Measurements from ENCODE around the gene PCSK6.

PCSK6 gene

GRCh38 chr15:101489599-101490407 is at the start of gene PCSK6:
PCSK6 (minus strand) TSS chr15:101489707; CDS start chr15:101489670, 37 bp downstream.
- DNase-seq (ENCODE audit: low spot score), result peak; percentile 43

GRCh38 chr15:101538996-101539395 is 49.5 kb upstream of the PCSK6 start:
- no peak for DNase-seq (ENCODE audit: low spot score)

- DNase-seq (ENCODE audit: low spot score), result no peak
These were observed 48.7 kb upstream of the PCSK6 start for GRCh38 chr15:101538177-101538576.

- no peak for DNase-seq (ENCODE audit: low spot score)
These were observed 48.1 kb upstream of the PCSK6 start for GRCh38 chr15:101537483-101538080.

- DNase-seq (ENCODE audit: low spot score), result no peak
These were observed 47.4 kb upstream of the PCSK6 start for GRCh38 chr15:101536875-101537405.

GRCh38 chr15:101536166-101536874 is 46.8 kb upstream of the PCSK6 start:
- DNase-seq (ENCODE audit: low spot score), result no peak

GRCh38 chr15:101535170-101535902 is 45.8 kb upstream of the PCSK6 start:
- DNase-seq (ENCODE audit: low spot score), result no peak

- DNase-seq (ENCODE audit: low spot score), result no peak
These were observed 45.0 kb upstream of the PCSK6 start for GRCh38 chr15:101534376-101534970.

- DNase-seq (ENCODE audit: low spot score), result no peak
These were observed 44.0 kb upstream of the PCSK6 start for GRCh38 chr15:101533371-101534140.

GRCh38 chr15:101532865-101533264 is 43.4 kb upstream of the PCSK6 start:
- DNase-seq (ENCODE audit: low spot score), result no peak

GRCh38 chr15:101531170-101531569 is 41.7 kb upstream of the PCSK6 start:
- no peak for DNase-seq (ENCODE audit: low spot score)

- DNase-seq (ENCODE audit: low spot score), result no peak
These were observed 40.9 kb upstream of the PCSK6 start for GRCh38 chr15:101530224-101530958.

- DNase-seq (ENCODE audit: low spot score), result no peak
These were observed 39.4 kb upstream of the PCSK6 start for GRCh38 chr15:101528917-101529299.

GRCh38 chr15:101528108-101528916 is 38.8 kb upstream of the PCSK6 start:
- DNase-seq (ENCODE audit: low spot score), result no peak

- no peak for DNase-seq (ENCODE audit: low spot score)
These were observed 37.4 kb upstream of the PCSK6 start for GRCh38 chr15:101526890-101527289.

- DNase-seq (ENCODE audit: low spot score), result no peak
These were observed 36.9 kb upstream of the PCSK6 start for GRCh38 chr15:101526442-101526841.

- DNase-seq (ENCODE audit: low spot score), result no peak
These were observed 36.5 kb upstream of the PCSK6 start for GRCh38 chr15:101526021-101526420.

- no peak for DNase-seq (ENCODE audit: low spot score)
These were observed 35.7 kb upstream of the PCSK6 start for GRCh38 chr15:101525087-101525669.

GRCh38 chr15:101523560-101523940 is 34.0 kb upstream of the PCSK6 start:
- DNase-seq (ENCODE audit: low spot score), result peak; percentile 96
